ENCODE data around the gene PLCE1.

Gene PLCE1

GRCh38 chr10:94025806-94026205 is 32.1 kb downstream of the PLCE1 start:
- no peak for DNase-seq

GRCh38 chr10:94027197-94027596 is 33.5 kb downstream of the PLCE1 start:
- DNase-seq, result no peak

- no peak for DNase-seq
These were observed 36.2 kb downstream of the PLCE1 start for GRCh38 chr10:94029955-94030354.

GRCh38 chr10:94035982-94036765 is 42.4 kb downstream of the PLCE1 start:
- DNase-seq, result no peak

GRCh38 chr10:94036766-94037033 is 43.0 kb downstream of the PLCE1 start:
- DNase-seq, result no peak

- DNase-seq, result no peak
These were observed 43.6 kb downstream of the PLCE1 start for GRCh38 chr10:94037286-94037685.

- DNase-seq, result no peak
These were observed 44.3 kb downstream of the PLCE1 start for GRCh38 chr10:94038024-94038423.

GRCh38 chr10:94041206-94041605 is 47.5 kb downstream of the PLCE1 start:
- no peak for DNase-seq

- DNase-seq, result no peak
These were observed 48.5 kb downstream of the PLCE1 start for GRCh38 chr10:94042001-94042833.

GRCh38 chr10:94042834-94043175 is 49.1 kb downstream of the PLCE1 start:
- DNase-seq, result no peak

Measured in central memory CD4-positive, alpha-beta T cell (primary cell).